ENCODE results near the gene SASH1. TPM values are rescaled to one million over a fixed set of nuclear protein-coding genes. Genes with fewer than 3 reads are reported as not detected.

Gene SASH1
- total RNA-seq, 1 experiment from 2014 or later = 6.6 TPM

DNA sequence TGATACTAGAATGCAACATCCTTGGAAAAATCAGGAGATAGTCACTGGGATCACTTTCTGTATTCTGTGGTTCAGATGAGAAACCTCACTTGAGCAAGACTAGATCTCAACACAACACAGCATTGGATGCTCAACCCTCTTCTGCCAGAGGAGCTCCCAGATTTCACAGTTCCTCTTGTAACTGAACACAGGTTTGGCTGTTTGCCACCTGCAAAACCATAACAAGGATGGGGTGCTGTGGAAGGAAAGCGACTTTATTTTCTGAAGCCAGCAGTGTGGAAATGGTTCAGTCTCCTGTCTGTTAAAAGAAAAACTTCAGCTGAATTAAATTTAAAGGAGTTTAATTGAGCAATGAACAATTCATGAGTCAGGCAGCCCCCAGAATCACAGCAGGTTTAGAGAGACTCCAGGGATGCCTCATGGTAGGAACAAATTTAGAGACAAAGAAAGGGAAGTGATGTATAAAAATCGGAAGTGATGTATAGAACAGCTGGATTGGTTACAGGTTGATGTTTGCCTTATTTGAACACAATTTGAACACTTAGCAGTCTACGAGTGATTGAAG, 254.3 kb downstream of the SASH1 start:
- Histone ChIP-seq H3K36me3 (ENCODE audit: control insufficient read depth, insufficient read depth, low read length) (no peaks in the 10 kb centered on the region), H3K9me3 (ENCODE audit: control insufficient read depth, insufficient read depth, low read depth, low read length) (no peaks in the 10 kb centered on the region), H3K4me3 (ENCODE audit: low read depth in 2 of 2, low read length in 2 of 2) (no peak overlapping the region), H3K27me3 (ENCODE audit: control insufficient read depth, insufficient read depth, low read length) (no peaks in the 10 kb centered on the region), H3K4me1 (ENCODE audit: control insufficient read depth, insufficient read depth, low read length) (no peaks in the 10 kb centered on the region), H3K27ac (ENCODE audit: low read length) (no peak overlapping the region)
- ATAC-seq (no peak), DNase-seq (ENCODE audit: low read depth, low spot score) (no peak)
- TF ChIP-seq POLR2AphosphoS5 (IDR thresholded peaks at IDR 0.05; ENCODE audit: low read depth, low read length) (no peak), SIN3A (IDR thresholded peaks at IDR 0.05; ENCODE audit: borderline replicate concordance, insufficient read depth, low read depth, low read length) (no peak), TCF7L2 (IDR thresholded peaks at IDR 0.05; ENCODE audit: low read depth, low read length) (no peak)
- TF ChIP-seq, protein P1, sequence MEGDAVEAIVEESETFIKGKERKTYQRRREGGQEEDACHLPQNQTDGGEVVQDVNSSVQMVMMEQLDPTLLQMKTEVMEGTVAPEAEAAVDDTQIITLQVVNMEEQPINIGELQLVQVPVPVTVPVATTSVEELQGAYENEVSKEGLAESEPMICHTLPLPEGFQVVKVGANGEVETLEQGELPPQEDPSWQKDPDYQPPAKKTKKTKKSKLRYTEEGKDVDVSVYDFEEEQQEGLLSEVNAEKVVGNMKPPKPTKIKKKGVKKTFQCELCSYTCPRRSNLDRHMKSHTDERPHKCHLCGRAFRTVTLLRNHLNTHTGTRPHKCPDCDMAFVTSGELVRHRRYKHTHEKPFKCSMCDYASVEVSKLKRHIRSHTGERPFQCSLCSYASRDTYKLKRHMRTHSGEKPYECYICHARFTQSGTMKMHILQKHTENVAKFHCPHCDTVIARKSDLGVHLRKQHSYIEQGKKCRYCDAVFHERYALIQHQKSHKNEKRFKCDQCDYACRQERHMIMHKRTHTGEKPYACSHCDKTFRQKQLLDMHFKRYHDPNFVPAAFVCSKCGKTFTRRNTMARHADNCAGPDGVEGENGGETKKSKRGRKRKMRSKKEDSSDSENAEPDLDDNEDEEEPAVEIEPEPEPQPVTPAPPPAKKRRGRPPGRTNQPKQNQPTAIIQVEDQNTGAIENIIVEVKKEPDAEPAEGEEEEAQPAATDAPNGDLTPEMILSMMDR (IDR thresholded peaks at IDR 0.05) = no peak
- TF ChIP-seq, protein P2, sequence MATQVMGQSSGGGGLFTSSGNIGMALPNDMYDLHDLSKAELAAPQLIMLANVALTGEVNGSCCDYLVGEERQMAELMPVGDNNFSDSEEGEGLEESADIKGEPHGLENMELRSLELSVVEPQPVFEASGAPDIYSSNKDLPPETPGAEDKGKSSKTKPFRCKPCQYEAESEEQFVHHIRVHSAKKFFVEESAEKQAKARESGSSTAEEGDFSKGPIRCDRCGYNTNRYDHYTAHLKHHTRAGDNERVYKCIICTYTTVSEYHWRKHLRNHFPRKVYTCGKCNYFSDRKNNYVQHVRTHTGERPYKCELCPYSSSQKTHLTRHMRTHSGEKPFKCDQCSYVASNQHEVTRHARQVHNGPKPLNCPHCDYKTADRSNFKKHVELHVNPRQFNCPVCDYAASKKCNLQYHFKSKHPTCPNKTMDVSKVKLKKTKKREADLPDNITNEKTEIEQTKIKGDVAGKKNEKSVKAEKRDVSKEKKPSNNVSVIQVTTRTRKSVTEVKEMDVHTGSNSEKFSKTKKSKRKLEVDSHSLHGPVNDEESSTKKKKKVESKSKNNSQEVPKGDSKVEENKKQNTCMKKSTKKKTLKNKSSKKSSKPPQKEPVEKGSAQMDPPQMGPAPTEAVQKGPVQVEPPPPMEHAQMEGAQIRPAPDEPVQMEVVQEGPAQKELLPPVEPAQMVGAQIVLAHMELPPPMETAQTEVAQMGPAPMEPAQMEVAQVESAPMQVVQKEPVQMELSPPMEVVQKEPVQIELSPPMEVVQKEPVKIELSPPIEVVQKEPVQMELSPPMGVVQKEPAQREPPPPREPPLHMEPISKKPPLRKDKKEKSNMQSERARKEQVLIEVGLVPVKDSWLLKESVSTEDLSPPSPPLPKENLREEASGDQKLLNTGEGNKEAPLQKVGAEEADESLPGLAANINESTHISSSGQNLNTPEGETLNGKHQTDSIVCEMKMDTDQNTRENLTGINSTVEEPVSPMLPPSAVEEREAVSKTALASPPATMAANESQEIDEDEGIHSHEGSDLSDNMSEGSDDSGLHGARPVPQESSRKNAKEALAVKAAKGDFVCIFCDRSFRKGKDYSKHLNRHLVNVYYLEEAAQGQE (IDR thresholded peaks at IDR 0.05; ENCODE audit: insufficient read depth in 1 of 2, low read depth in 2 of 2, low read length in 1 of 2) = no peak
- no TSS peak for BruUV-seq (replicated peaks)
- intact Hi-C loops (cut with micrococcal nuclease; ENCODE audit: unreplicated experiment) = no loop called here
- in situ Hi-C loops (cut with HindIII; ENCODE audit: low pct_unique_long_range_greater_than_20kb, low sequenced_read_pairs) = no loop called here
- ChIA-PET CTCF (no interaction called here), POLR2A (no interaction called here)

DNA sequence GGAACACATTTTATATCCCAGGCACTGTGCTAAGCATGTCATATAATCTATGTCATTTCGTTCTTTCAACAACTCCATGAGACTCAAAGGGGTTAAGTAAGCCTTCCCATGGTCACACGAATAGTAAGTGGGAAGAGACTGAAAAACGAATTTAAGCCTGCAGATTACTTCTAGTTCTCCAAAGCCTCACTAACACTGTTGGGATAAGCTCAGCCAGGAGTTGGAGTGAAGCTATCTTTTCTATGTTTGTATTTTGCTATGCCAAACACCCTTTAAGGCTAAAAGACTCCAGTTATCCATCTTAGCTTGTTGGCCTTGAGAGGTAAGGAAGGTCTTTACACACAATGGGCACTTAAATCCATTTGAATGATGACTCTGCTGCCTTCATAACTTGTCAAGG, 256.1 kb downstream of the SASH1 start:
- no peaks in the 10 kb centered on the region for H3K4me1 ChIP-seq (ENCODE audit: control insufficient read depth, insufficient read depth, low read length)
- ATAC-seq (no peak), DNase-seq (ENCODE audit: low read depth, low spot score) (no peak)
- H3K36me3 ChIP-seq (ENCODE audit: control insufficient read depth, insufficient read depth, low read length) = no peaks in the 10 kb centered on the region
- ChIA-PET CTCF (no interaction called here), POLR2A (no interaction called here)
- H3K9me3 ChIP-seq (ENCODE audit: control insufficient read depth, insufficient read depth, low read depth, low read length) = no peaks in the 10 kb centered on the region
- no peaks in the 10 kb centered on the region for H3K27me3 ChIP-seq (ENCODE audit: control insufficient read depth, insufficient read depth, low read length)
- in situ Hi-C loops (cut with HindIII; ENCODE audit: low pct_unique_long_range_greater_than_20kb, low sequenced_read_pairs) = no loop called here
- no TSS peak for BruUV-seq (replicated peaks)
- no peak overlapping the region for H3K27ac ChIP-seq (ENCODE audit: low read length)
- TF ChIP-seq, protein P2 (IDR thresholded peaks at IDR 0.05; ENCODE audit: insufficient read depth in 1 of 2, low read depth in 2 of 2, low read length in 1 of 2) = no peak
- TF ChIP-seq TCF7L2 (IDR thresholded peaks at IDR 0.05; ENCODE audit: low read depth, low read length) (no peak), POLR2AphosphoS5 (IDR thresholded peaks at IDR 0.05; ENCODE audit: low read depth, low read length) (no peak), SIN3A (IDR thresholded peaks at IDR 0.05; ENCODE audit: borderline replicate concordance, insufficient read depth, low read depth, low read length) (no peak)
- TF ChIP-seq, protein P1 (IDR thresholded peaks at IDR 0.05) = no peak
- no peak overlapping the region for H3K4me3 ChIP-seq (ENCODE audit: low read depth in 2 of 2, low read length in 2 of 2)
- intact Hi-C loops (cut with micrococcal nuclease; ENCODE audit: unreplicated experiment) = no loop called here
